ENCODE data around the gene P4HB. TPM values are rescaled to one million over a fixed set of nuclear protein-coding genes. Genes with fewer than 3 reads are reported as not detected.

P4HB gene
- total and polyA plus RNA-seq, 10 of the 15 experiments (the other 5 are each of a cell fraction or from before 2014, with no cell fraction given), result 4.7 to 549 (median 361) TPM

GRCh38 chr17:81867170-81867990 is 7.0 kb upstream of the P4HB start (continued):
- TF ChIP-seq BCLAF1 (IDR thresholded peaks at IDR 0.05) (no peak), LARP7 (IDR thresholded peaks at IDR 0.05) (peak; percentile 63; the same call in 1 of the 2 replicates), JUNB (IDR thresholded peaks at IDR 0.05) (no peak), BHLHE40 (IDR thresholded peaks at IDR 0.05; ENCODE audit: borderline replicate concordance in 1 of 2, low read depth in 2 of 2, low read length in 1 of 2) (peak; percentile 45 to 84; a peak in 3 of 4 replicates), MYB (IDR thresholded peaks at IDR 0.05; ENCODE audit: borderline replicate concordance, low read depth, low read length) (no peak), ZNF687 (IDR thresholded peaks at IDR 0.05) (no peak), IRF3 (IDR thresholded peaks at IDR 0.05) (no peak), HDAC6 (IDR thresholded peaks at IDR 0.05; ENCODE audit: unreplicated experiment) (no peak), WRNIP1 (IDR thresholded peaks at IDR 0.05; ENCODE audit: borderline replicate concordance, low read depth, low read length) (no peak), EED (IDR thresholded peaks at IDR 0.05; ENCODE audit: low read depth) (peak; percentile 26; the same call in 1 of the 2 replicates), SIN3A (IDR thresholded peaks at IDR 0.05; ENCODE audit: low read depth, low read length) (no peak), NFIC (IDR thresholded peaks at IDR 0.05; ENCODE audit: low read depth, low read length) (no peak), TBL1XR1 (IDR thresholded peaks at IDR 0.05; ENCODE audit: low read depth, low read length) (no peak), NKRF (conservative IDR thresholded peaks at IDR 0.05) (no peak), SMAD5 (IDR thresholded peaks at IDR 0.05; ENCODE audit: low read depth) (no peak; the same call in 1 of the 2 replicates), TARDBP (IDR thresholded peaks at IDR 0.05; ENCODE audit: borderline replicate concordance) (no peak; the same call in 1 of the 2 replicates), CTCF (IDR thresholded peaks at IDR 0.05 in 2 of 3, conservative IDR thresholded peaks at IDR 0.05 in 1 of 3; ENCODE audit: control insufficient read depth in 2 of 3, extremely low read depth in 1 of 3, insufficient read depth in 1 of 3, low read depth in 3 of 3, low read length in 3 of 3) (no peak)
